ENCODE results near the gene HDAC4.

DNA sequence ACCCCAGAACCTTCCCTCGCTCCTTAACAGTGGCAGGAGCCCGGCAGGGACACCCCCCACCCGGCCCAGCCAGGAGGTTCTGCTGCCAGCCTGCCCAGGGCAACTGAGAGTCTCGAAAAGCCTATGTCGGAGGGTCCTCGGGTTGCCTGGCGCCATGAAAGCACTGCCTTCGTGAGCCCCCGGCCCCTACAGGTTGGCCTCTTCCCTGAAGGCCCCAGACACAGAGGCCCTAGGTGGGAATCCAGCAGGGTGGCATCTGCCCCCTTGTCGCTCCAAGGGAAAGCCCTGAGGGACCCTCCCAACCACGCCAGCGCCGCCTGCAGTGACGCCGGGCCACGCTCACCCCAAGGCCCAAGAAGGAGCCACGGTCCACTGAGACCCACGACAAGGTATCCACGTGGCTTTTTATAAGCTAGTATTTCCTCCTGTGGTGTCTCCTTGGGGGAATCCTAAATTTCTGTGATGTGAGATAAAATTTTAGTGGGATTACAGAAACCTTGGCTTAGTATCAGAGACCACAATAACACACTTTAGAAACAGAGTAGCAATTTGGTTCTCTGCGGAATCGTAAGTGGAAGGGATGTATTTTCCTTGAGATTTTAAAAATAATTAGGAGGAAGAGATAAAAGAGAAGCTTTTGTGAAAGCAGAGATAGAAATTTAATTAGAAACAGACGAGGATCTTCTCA is 138.9 kb downstream of the HDAC4 start:
- TF ChIP-seq YY1 (IDR thresholded peaks at IDR 0.05; ENCODE audit: low read depth, low read length) (no peak), CHD2 (IDR thresholded peaks at IDR 0.05; ENCODE audit: borderline replicate concordance, low read depth, low read length) (no peak), BMI1 (IDR thresholded peaks at IDR 0.05; ENCODE audit: borderline replicate concordance) (no peak)
- TF ChIP-seq, protein P1, sequence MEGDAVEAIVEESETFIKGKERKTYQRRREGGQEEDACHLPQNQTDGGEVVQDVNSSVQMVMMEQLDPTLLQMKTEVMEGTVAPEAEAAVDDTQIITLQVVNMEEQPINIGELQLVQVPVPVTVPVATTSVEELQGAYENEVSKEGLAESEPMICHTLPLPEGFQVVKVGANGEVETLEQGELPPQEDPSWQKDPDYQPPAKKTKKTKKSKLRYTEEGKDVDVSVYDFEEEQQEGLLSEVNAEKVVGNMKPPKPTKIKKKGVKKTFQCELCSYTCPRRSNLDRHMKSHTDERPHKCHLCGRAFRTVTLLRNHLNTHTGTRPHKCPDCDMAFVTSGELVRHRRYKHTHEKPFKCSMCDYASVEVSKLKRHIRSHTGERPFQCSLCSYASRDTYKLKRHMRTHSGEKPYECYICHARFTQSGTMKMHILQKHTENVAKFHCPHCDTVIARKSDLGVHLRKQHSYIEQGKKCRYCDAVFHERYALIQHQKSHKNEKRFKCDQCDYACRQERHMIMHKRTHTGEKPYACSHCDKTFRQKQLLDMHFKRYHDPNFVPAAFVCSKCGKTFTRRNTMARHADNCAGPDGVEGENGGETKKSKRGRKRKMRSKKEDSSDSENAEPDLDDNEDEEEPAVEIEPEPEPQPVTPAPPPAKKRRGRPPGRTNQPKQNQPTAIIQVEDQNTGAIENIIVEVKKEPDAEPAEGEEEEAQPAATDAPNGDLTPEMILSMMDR (IDR thresholded peaks at IDR 0.05 in 2 of 3, conservative IDR thresholded peaks at IDR 0.05 in 1 of 3; ENCODE audit: control insufficient read depth in 2 of 3, extremely low read depth in 1 of 3, insufficient read depth in 1 of 3, low read depth in 3 of 3, low read length in 3 of 3), result no peak

Data from GM12878 (cell line).